Activated T-cell treated with anti-CD3 and anti-CD28 coated beads, Interleukin-2, amount 50 U/mL, for 1 hour (primary cell): ENCODE results near the gene DLD.
"Not testable (repeated sequence)": the region's sequence is repeated elsewhere in the genome, so short reads cannot be mapped to it uniquely, and the experiment has no call there.

Experiments used
- DNase-seq: peaks from one replicate; pipeline ENCODE4 v3.0.0-alpha.2; 2020

The DLD gene

DNA sequence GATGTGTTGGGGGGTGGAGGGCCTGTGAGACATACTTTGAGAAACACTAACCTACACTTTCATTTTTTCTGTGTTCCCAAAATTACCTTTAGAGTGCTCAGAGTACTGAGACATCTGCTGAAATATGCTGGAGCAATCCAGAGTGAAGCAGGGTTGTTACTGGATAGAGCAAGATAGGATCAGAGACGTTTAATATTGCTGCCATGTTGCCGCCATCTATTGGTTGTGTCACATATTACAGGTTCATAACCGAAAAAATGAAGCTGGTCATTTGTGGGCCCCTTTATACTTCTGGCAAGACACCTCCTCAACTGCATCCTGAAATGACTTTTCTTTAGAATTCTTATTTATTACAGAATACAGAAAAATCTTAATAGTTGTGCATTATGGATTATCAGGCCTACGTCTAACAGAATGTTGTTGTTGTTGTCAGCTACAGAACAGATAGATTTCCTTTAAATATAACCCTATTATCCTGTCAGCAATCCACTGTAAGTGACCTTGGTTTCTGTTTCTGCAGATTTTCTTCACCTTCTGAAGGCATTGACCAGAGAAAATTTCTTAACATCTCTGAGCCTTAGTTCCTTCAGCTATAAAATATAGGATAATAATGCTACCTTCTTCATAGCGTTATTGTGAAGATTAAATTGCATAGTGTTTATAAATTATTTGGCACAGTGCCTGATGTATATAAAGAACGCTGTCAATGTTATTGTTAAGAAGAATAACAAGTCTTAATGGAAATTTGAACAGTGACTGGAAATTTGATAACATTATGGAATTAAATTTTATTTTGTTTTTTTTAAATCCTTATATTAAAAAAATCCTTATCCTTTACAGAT is 16.2 kb upstream of the DLD start:
- no peak for DNase-seq

DNA sequence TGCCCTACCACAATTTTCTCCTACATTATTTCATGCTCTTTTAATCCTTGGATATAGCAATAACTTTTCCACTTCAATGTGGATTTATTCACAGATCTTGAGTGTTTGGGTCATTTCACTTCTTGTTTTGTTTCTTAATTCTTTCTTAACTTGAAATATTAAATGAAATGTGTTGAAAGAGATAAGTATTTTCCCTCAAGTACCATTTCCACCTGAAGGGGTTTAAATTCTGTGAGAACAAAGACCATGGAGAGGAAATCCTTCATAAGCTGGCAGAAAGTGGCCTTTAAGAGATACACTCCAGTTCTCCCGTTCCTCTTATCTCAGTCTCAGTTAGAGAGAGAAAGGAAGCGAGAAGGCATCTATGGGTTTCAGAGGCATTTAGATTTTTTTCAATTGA is 14.1 kb upstream of the DLD start:
- no peak for DNase-seq

DNA sequence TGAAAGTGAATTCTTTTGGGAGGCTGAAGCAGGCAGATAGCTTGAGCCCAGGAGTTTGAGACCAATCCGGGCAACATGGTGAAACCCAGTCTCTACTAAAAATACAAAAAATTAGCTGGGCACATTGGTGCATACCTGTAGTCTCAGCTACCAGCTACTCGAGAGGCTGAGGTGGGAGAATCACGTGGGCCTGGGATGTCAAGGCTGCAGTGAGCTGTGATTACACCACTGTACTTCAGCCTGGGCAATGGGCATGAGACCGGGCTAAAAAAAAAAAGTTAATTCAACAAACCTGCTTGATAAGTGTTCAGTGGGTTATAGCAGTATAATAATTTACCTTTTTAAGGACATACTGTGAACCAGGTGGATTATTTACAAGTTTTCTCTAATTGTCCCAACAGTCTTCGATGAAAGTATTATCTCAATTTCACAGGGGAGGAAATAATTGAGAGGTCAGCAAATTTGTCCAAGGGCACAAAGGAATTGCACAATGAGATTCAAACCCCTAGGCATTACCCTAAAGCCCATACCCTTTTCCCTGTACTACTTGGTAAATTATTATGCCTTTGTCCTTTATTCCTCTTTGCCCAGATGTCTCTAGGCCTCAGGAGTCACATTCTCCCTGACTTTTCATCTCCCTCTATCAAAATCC is 13.1 kb upstream of the DLD start:
- no peak for DNase-seq

DNA sequence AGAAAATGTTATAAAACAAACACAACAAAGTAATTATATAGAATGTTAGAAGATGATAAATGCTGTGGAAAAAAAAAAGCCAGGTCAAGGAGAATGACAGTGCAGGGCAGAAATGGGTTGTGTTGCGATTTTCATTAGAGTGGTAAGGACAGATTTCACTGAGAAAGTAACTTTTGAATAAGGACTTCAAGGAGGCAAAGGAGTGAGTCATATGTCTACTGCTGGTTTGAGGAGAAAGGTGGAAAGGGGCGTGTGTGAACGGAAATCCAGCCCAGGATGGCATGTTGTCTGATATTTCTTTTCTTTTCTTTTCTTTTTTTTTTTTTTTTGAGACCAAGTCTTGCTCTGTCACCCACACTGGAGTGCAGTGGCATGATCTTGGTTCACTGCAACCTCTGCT is 12.3 kb upstream of the DLD start:
- DNase-seq, result no peak

DNA sequence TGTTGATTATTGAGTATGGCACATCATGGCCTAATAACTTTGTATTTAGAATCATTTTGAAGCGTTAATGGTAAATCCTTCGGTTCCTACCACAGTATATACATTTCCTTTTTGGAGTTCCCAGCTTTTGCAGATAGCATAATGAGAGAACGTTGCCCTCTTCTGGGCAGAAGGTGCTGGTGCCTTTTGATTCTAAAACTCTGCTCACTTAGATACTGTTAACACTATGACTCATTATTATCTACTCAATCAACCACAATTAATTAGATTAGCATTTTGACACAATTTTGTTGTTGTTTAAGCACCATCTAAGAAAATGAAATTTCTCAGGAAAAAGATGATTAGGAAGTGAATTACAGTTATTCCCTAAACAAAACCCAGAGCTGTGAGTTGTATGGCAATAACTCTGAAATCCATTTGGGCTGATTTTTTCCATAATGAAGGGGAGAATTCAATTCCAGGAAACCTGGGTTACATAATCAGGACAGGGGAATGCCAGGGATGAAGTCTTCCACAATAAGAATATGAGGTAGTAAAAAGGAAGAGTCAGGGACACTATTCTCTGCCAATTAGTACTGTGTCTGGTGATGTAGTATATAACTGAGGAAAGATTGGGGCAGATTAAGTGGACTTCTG is 11.5 kb upstream of the DLD start:
- no peak for DNase-seq

DNA sequence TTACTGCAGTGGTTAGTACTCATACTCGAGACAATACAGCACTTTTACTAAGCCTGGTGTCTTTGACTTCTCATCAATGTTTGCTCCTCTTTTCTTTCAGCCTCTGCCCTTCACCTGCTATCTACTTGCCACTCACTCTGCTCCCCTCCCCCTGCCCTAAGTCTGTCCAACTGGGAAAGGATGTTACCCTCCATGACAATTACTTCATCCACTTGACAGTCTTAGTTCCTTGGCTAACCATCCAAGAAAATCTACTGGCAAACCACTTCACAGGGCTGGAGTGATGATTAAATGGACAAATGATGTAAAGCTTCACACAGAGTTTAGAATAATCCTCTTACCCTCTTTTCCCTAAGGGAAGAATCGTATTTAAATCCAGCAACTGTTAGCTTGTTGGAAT is 8.2 kb upstream of the DLD start:
- no peak for DNase-seq

DNA sequence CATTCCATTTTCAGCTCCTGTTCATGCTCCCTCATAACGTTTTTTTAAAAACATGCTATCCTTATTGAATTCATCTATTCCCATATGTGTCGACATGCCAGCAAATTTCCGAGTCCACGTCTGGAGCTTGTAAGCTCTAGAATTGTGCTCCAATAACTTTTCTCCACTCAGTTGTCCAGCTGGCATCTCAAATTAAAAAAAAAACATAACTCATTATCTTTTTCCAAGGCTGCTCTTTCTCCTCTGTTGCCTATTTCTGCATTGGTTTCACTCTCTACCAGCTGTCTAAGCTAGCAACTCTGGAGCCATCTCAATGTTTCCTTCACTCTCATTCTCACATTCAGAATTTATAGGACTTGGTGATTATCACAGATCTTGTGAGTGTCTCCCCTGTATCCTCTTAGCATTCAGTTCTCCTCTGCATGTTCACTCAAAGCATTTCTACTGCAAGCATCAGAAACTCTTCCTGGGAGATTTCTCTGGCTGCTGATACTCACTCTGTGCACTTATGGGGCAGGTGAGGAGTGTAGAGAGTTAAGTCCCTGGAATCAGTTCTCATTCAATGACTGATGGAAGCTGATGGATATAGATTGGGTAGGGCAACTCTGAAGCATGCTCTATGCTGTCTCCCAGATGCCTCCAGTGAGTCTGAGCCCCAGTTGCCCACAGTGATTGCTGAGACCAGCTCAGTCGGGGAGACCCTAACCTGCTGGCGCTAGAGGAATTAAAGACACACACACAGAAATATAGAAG is 6.7 kb upstream of the DLD start:
- DNase-seq, result no peak

DNA sequence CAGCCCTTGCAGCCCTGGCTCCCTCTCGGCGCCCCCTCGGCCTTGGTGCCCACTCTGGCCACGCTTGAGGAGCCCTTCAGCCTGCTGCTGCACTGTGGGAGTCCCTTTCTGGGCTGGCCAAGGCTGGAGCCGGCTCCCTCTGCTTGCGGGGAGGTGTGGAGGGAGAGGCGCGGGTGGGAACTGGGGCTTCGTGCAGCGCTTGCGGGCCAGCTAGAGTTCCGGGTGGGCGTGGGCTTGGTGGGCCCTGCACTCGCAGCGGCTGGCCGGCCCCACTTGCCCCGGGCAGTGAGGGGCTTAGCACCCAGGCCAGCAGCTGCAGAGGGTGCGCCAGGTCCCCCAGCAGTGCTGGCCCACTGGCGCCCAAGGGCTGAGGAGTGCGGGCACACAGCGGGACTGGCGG is 3.2 kb upstream of the DLD start:
- not testable (repeated sequence) for DNase-seq

DNA sequence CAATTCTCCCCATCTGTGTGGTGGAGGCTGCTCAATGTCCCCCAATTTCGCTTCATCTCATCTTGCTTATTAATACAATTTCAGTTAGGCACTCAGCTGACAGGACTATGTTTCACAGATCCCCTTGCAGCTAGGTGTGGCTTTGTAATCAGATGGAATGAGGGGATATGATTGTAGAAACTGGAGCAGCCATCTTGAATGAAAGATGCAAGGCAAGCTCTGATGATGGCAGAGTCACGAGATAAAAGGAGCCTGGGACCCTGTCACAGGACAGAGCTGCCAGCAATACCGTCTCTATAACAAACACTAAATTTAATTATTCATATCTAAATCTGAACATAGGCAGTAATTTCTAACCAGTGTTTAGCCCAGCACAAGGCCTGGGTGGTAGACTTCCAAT is 991 bp upstream of the DLD start:
- no peak for DNase-seq

DNA sequence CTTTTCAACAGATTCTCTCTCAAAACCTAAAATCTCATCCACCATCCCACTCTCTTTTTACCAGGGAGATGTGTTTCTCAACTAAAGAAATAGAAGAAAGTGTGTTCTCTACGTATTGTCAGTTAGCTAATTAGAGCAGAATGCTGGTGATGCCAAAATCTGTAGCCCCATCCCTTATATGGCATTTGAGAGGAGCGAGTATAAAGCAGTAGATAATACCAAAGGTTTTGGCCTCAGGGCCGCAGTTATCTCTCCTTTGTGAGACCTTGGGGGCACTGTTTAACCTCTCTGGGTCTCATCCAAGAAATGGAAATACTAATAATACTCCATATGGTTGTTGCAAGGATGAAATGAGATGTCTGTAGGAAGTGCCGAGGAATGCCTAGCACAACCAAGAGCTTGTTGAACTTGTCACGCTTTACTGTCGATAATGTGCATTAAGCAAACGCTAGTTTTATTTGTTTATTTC is 456 bp upstream of the DLD start:
- no peak for DNase-seq

DNA sequence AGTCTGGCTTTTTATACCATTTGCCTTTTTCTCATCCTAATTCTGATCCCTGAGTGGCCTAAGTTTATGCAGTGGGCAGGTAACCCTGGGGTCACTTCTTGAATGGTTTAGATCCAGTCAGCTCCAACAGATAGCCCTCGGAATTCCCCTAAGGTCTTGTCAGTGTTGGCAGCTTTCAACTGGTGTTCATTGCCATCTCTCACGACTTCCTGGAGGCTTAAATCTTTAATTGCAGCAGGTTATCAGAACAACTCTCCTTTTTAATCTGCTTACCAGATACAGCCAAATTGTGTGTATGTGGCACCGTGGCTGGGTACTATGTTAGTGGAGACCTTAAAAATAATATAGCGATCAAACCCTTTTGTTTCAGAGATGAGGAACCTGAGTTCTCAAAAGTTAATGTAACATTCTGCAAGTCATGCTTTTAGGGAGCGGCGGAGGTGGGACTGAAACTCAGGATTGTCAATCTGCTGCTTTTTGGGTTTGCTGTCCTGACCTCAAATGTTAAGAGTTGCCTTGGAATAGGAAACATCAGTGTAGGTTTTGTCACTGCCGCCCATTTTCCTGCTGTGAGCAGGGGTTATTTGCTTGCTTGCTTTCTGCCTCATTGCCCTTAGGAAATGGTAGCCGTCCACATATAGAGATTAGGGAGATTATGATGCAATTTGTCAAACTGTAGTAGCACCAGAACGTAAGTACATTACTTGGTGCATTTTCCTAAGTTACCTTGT is 818 bp downstream of the DLD start:
- no peak for DNase-seq

DNA sequence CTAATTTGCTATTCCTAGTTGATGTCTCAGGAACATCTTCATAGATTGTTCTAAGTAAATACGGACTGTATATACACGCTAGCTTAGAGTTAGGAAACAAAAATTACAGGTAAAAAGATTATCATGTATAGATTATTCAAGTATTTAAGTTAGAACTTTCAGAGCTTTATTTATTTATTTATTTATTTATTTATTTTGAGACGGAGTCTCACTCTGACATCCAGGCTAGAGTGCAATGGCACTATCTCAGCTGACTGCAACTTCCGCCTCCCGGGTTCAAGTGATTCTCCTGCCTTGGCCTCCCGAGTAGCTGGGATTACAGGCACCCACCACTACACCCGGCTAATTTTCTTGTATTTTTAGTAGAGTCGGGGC is 1.4 kb downstream of the DLD start:
- not testable (repeated sequence) for DNase-seq

DNA sequence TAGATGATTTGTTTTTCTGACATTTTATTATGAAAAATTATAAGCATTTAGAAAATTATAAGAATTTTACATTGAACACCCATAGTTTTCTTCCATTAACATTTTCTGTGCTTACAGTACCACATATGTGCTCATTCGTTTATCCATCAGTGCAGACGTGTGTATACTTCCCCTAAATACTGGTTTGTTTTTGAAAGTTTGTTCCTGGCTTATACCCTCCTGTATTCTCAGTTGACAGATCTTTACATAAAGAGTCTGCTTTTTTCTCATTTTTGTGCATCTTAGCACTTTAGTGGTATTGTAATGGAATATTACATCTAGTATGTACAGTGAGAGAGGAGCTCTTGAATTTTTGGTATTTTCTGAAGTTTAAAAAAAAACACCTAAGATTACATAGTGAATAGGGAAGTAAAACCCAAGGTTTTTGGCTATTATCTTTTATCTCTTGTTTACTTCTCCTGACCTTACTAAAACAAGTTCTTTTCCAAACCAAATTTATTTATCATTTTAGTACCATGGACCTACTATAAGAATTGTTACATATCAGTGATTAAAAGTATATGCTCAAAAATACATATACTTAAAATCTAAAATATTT is 8.1 kb downstream of the DLD start:
- no peak for DNase-seq

DNA sequence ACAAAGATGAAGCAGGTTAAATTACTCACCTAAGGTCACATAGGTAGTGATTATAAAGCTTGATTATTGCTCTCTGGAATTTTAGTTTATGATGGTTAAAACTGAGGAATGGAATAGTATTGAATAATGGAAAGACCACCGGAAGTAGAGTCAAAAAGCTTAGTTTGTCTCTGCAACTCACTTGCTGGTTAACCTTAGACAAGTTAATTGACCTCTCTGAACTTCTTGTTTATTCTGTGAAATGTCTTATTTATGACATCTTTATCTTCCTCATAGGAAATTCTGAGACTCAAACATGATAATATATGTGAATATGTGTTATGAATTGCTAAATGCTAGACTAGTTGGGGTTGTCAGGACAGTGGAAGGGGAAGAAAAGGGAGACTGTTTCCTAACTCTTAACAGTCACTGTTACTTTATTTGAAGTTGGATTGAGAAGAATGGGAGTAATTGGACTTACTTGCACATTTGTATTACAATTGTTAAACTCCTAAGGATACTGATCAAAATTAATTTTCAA is 9.6 kb downstream of the DLD start:
- no peak for DNase-seq

DNA sequence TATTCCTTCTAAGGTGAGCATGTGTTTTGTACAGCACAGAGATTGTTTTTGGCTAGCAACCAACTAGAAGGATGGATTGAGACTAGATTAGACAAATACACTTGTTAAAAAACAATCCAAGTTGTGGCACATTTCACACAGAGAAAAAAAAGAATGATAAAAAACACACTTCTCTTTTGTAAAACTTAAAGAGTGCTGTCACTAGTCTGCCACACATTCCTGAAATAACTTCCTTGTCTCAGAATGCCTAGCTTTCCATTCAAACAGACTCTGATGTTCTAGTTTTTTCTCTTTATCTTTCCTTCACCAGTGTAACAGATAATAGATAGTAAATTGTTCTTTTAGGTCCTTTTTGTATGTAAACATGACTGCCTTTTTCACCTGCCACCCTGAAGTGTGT is 11.4 kb downstream of the DLD start:
- DNase-seq, result no peak

DNA sequence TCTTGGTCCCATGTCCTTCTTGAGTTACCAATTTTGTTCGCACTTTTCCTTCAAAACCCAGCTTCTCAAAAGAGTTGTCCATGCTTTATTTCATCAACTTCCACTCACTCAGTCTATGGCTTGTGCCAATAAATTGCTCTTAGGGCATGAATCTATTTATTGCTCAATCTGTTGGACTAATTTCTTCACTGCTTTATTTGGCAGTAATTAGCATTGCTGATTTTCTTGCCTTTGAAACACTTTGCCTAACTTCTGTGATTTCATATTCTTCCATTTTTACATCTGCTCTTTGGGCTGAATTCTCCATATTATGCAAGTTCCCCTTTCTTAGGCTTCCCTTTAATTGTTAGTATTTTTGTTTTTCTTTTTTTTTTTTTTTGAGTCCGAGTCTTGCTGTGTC is 16.8 kb downstream of the DLD start:
- DNase-seq, result no peak

DNA sequence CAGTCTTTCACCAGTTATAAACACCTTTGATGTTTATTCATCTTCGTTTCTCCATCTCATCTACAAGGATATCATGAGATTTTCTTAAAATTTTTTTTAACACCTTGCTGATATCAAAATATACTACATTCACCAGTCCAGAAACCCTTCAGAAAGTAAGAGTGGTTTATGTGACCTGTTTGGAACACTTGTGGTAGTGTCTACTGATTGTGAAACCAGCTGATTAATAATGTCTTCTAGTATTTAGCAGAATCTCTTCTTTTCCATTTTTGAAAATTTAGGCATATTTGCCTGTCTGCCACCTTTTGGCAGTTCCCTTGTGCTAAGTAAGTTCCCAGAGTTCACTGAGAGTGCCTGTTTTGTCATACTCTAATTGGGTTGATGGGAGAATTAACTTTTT is 18.5 kb downstream of the DLD start:
- DNase-seq, result no peak

DNA sequence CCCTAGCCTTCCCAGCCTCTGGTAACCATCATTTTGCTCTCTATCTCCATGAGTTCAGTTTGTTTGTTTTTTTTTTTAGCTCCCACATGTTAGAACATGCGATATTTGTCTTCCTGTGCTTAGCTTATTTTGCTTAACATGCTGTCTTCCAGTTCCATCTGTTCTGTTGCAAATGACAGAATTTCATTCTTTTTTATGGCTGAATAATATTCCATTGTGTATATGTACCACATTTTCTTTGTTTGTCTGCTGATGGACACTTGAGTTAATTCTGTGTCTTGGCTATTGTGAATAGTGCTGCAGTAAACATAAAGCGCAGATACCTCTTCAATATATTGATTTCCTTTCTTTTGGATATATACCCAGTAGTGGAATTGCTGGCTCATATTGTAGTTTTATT is 21.0 kb downstream of the DLD start:
- no peak for DNase-seq

DNA sequence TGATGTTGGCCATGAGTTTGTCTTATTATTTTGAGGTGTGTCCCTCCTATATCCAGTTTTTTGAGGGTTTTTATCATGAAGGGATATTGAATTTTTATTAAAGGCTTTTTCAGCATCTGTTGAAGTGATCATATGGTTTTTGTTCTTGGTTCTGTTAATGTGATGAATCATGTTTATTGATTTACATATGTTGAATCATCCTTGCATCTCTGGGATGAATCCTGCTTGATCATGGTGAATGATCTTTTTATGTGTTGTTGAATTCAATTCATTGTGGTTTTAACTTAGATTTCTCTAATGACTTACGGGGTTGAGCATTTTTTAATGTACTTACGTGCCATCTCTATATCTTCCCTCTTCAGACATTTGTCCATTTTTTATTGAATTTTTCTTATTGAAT is 22.9 kb downstream of the DLD start:
- DNase-seq, result no peak

DNA sequence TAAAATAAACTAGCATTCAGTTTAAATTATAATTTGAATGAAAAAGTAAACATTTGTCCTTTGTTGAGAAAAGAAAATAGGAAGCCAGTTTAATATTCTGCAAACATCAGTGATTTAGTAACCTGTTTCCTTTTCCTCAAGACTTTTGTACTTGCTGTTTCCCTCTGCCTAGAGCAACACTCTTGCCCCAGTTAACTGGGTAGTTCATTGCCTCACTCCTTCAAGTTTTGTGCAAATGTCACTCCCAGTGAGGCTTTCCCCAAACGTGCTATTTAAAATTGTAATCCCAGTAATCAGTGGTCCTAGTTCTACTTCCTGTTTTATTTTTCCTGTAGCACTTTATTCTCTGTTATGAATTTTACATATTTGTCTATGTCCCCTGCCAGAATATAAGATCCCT is 23.8 kb downstream of the DLD start:
- no peak for DNase-seq

DNA sequence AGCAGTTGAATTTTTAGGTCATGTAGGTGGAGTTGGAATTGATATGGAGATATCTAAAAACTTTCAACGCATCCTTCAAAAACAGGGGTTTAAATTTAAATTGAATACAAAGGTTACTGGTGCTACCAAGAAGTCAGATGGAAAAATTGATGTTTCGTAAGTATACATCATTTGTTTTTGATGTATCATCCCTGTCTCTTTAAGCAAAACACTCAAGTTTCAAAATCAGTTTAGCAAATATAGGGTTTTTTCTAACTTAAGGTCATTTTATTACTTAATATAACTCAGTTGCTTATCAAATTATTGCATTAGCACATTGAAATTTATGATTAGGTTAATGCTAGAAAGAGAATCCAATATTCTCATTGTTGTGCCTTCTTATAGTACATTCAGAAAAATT is 24.6 kb downstream of the DLD start:
- no peak for DNase-seq
